H1 (cell line): Measurements from ENCODE around the gene UBE2E2. TPM values are rescaled to one million over a fixed set of nuclear protein-coding genes. Genes with fewer than 3 reads are reported as not detected.

Source experiments
- CTCF ChIA-PET: fragments of 300-600 bp; sonication (Branson Sonifier 250); formaldehyde crosslinking; loops from one replicate; lab custom pipeline; 2021; ENCODE audit not compliant: partially characterized antibody; lab: Charles Lee
- POLR2A ChIA-PET: fragments of 300-600 bp; sonication (Branson Sonifier 250); formaldehyde crosslinking; loops from one replicate; lab custom pipeline; 2021; ENCODE audit warnings: inconsistent platforms; ENCODE audit not compliant: partially characterized antibody; lab: Charles Lee
- DNase-seq, 2 experiments: peaks; one replicate each; pipeline versions ENCODE4 v3.0.0 to v3.0.0-alpha.2; 2010 to 2022; ENCODE audit warnings: low spot score in 2 of 2, low read depth in 1 of 2, mixed read lengths in 1 of 2
- FAIRE-seq: peaks from 2 replicates; lab custom pipeline; 2011; peaks lifted over from hg19 to GRCh38; lab: Jason Lieb, UNC
- H2AFZ ChIP-seq: 2 replicates; pipeline ENCODE4 v1.8.1; 2012; ENCODE audit warnings: low read length, inconsistent platforms
- H2AK5ac ChIP-seq: 2 replicates; pipeline ENCODE4 v1.6.1; 2013; ENCODE audit warnings: low read depth, low read length
- H2BK120ac ChIP-seq: replicated peaks from 2 replicates; pipeline ENCODE3; 2013; ENCODE audit warnings: low read depth, low read length, inconsistent platforms
- H2BK12ac ChIP-seq: 2 replicates; pipeline ENCODE4 v1.6.1; 2013; ENCODE audit warnings: low read depth, low read length
- H2BK15ac ChIP-seq: 2 replicates; pipeline ENCODE4 v1.6.1; 2013; ENCODE audit warnings: low read length
- H2BK20ac ChIP-seq: 2 replicates; pipeline ENCODE4 v1.6.1; 2013; ENCODE audit warnings: low read length
- H2BK5ac ChIP-seq: 2 replicates; pipeline ENCODE4 v1.6.1; 2013; ENCODE audit warnings: low read depth, low read length
- H3K14ac ChIP-seq: 2 replicates; pipeline ENCODE4 v1.6.1; 2013; ENCODE audit warnings: inconsistent platforms; ENCODE audit not compliant: insufficient read length
- H3K18ac ChIP-seq: 2 replicates; pipeline ENCODE4 v1.6.1; 2013; ENCODE audit warnings: low read length; ENCODE audit errors: extremely low read depth
- H3K23ac ChIP-seq: 2 replicates; pipeline ENCODE4 v1.6.1; 2013; ENCODE audit warnings: inconsistent platforms; ENCODE audit not compliant: insufficient read length
- H3K23me2 ChIP-seq: 2 replicates; pipeline ENCODE4 v1.6.1; 2013; ENCODE audit warnings: low read depth, low read length
- H3K27ac ChIP-seq: 2 replicates; pipeline ENCODE4 v1.6.1; 2011; ENCODE audit warnings: low read depth, low read length, inconsistent platforms
- H3K27me3 ChIP-seq, 4 experiments: replicated peaks in 1 of 4; 1 replicate in 1 of 4; 2 replicates in 3 of 4; pipeline versions ENCODE4 v1.6.1 to v1.8.1; 2011 to 2013; ENCODE audit warnings: low read length in 3 of 4, mild to moderate bottlenecking in 3 of 4, inconsistent platforms in 2 of 4, mixed read lengths in 2 of 4, moderate library complexity in 1 of 4; ENCODE audit not compliant: control insufficient read depth in 3 of 4, insufficient read depth in 3 of 4; ENCODE audit errors: extremely low read depth in 1 of 4
- H3K36me3 ChIP-seq, 4 experiments: 2 replicates each; pipeline versions ENCODE4 v1.6.1 to v1.8.1; 2011 to 2013; ENCODE audit warnings: mild to moderate bottlenecking in 4 of 4, low read length in 3 of 4, moderate library complexity in 2 of 4, control low read depth in 1 of 4, inconsistent platforms in 1 of 4; ENCODE audit not compliant: insufficient read depth in 4 of 4, control insufficient read depth in 2 of 4
- H3K4ac ChIP-seq: replicated peaks from 2 replicates; pipeline ENCODE3; 2013; ENCODE audit warnings: low read length, low read depth, mixed read lengths, inconsistent platforms; ENCODE audit not compliant: insufficient read length
- H3K4me1 ChIP-seq, 4 experiments: replicated peaks in 1 of 4; 1 replicate in 1 of 4; 2 replicates in 3 of 4; pipeline versions ENCODE4 v1.6.1 to v1.8.1; 2011 to 2013; ENCODE audit warnings: low read length in 3 of 4, inconsistent platforms in 2 of 4, mixed read lengths in 1 of 4; ENCODE audit not compliant: insufficient read depth in 4 of 4, control insufficient read depth in 3 of 4
- H3K4me2 ChIP-seq, 2 experiments: 2 replicates each; pipeline versions ENCODE4 v1.6.1 to v1.8.1; 2011 to 2013; ENCODE audit warnings: low read depth in 2 of 2, low read length in 2 of 2, control low read depth in 1 of 2, inconsistent platforms in 1 of 2, mild to moderate bottlenecking in 1 of 2; ENCODE audit not compliant: insufficient read depth in 1 of 2
- H3K4me3 ChIP-seq, 4 experiments: fragments of 200-600, 300-600 bp in 1 of 4; sonication (generic), shearing (Covaris generic), sonication (Bioruptor Twin) in 1 of 4; 2 replicates each; pipeline versions ENCODE4 v1.5.1 to v1.8.1; 2011 to 2016; ENCODE audit warnings: low read length in 4 of 4, low read depth in 3 of 4, control low read depth in 2 of 4, inconsistent platforms in 2 of 4, mild to moderate bottlenecking in 2 of 4, mixed read lengths in 1 of 4, moderate library complexity in 1 of 4; ENCODE audit not compliant: insufficient read depth in 2 of 4; ENCODE audit errors: extremely low read depth in 1 of 4
- H3K56ac ChIP-seq: replicated peaks from 2 replicates; pipeline ENCODE3; 2013; ENCODE audit warnings: low read depth, mild to moderate bottlenecking, mixed read lengths, low read length, inconsistent platforms; ENCODE audit not compliant: insufficient read length
- H3K79me1 ChIP-seq: 2 replicates; pipeline ENCODE4 v1.6.1; 2013; ENCODE audit warnings: low read depth, low read length, control low read depth
- H3K79me2 ChIP-seq, 2 experiments: 2 replicates each; pipeline versions ENCODE4 v1.6.1 to v1.8.1; 2012 to 2013; ENCODE audit warnings: low read length in 2 of 2, mild to moderate bottlenecking in 2 of 2, inconsistent platforms in 1 of 2; ENCODE audit not compliant: insufficient read depth in 2 of 2, control insufficient read depth in 1 of 2
- H3K9ac ChIP-seq, 4 experiments: replicated peaks in 1 of 4; 1 replicate in 1 of 4; 2 replicates in 3 of 4; pipeline versions ENCODE4 v1.6.1 to v1.8.1; 2011 to 2013; ENCODE audit warnings: low read depth in 3 of 4, low read length in 3 of 4, control low read depth in 2 of 4, mild to moderate bottlenecking in 2 of 4, moderate library complexity in 2 of 4, inconsistent platforms in 1 of 4; ENCODE audit errors: extremely low read depth in 1 of 4
- H3K9me3 ChIP-seq, 2 experiments: 2 replicates each; pipeline versions ENCODE4 v1.6.1 to v1.8.1; 2012 to 2013; ENCODE audit warnings: mild to moderate bottlenecking in 2 of 2, moderate library complexity in 2 of 2, control low read depth in 1 of 2, inconsistent platforms in 1 of 2, low read depth in 1 of 2, low read length in 1 of 2, mixed read lengths in 1 of 2; ENCODE audit not compliant: insufficient read depth in 2 of 2
- H4K20me1 ChIP-seq, 2 experiments: replicated peaks in 1 of 2; 2 replicates each; pipeline versions ENCODE3 to v1.8.1; 2011 to 2013; ENCODE audit warnings: inconsistent platforms in 2 of 2, low read length in 2 of 2, mild to moderate bottlenecking in 1 of 2; ENCODE audit not compliant: insufficient read depth in 2 of 2, control insufficient read depth in 1 of 2
- H4K5ac ChIP-seq: 2 replicates; pipeline ENCODE4 v1.6.1; 2013; ENCODE audit warnings: low read length, low read depth, mixed read lengths, inconsistent platforms; ENCODE audit not compliant: insufficient read length
- H4K8ac ChIP-seq: 2 replicates; pipeline ENCODE4 v1.8.0; 2013; ENCODE audit warnings: mild to moderate bottlenecking, moderate library complexity, low read length, inconsistent platforms; ENCODE audit not compliant: insufficient read depth; ENCODE audit errors: extremely low read depth
- H4K91ac ChIP-seq: replicated peaks from 2 replicates; pipeline ENCODE3; 2013; ENCODE audit warnings: low read length, mixed read lengths, inconsistent platforms; ENCODE audit not compliant: insufficient read length
- BCL11A ChIP-seq, 2 experiments: IDR thresholded peaks; one replicate each; pipeline ENCODE4 v1.6.1; 2011; ENCODE audit warnings: low read depth in 2 of 2, low read length in 2 of 2, mild to moderate bottlenecking in 2 of 2
- RBBP5 ChIP-seq: IDR thresholded peaks from 2 replicates; pipeline ENCODE4 v1.7.1; 2012; ENCODE audit warnings: low read depth, mild to moderate bottlenecking, inconsistent platforms, low read length, moderate library complexity, borderline replicate concordance
- WGBS, 2 experiments: shearing (Covaris generic) in 1 of 2; methylation state at CpG; one replicate each; pipeline versions ENCODE4 v1.1.6 to v1.1.7; 2013 to 2015; ENCODE audit warnings: low lambda C conversion rate in 2 of 2, mixed read lengths in 2 of 2, inconsistent platforms in 1 of 2, low coverage in 1 of 2, missing lambda C conversion rate in 1 of 2; ENCODE audit not compliant: insufficient replicate concordance in 2 of 2, insufficient coverage in 1 of 2, insufficient read length in 1 of 2; ENCODE audit errors: extremely low coverage in 1 of 2, missing lambda C conversion rate in 1 of 2; 5-methylcytosine and 5-hydroxymethylcytosine counted together
- polyA plus RNA-seq, 7 experiments: library from polyadenylated mRNA; depleted of rRNA in 3 of 7; stranded (reverse) in 5 of 7; unstranded in 2 of 7; fragments of >200 nt in 5 of 7; fragments of 200-250 nt in 2 of 7; gene quantifications; 1 replicate in 5 of 7; 2 replicates in 1 of 7; 4 replicates in 1 of 7; pipeline versions ENCODE4 v1.2.1 to v1.2.3, GENCODE V29; 2011 to 2013; ENCODE audit warnings: missing spikeins in 2 of 7, mixed read lengths in 2 of 7
- total RNA-seq: library from RNA; stranded (reverse); fragmentation: NEBNext Ultra II Directional; extraction: Animal tissue kit (Norgen Biotek cat#: 25700); gene quantifications from 2 replicates; pipeline ENCODE4 v1.2.1, GENCODE V29; 2021

The UBE2E2 gene
- total and polyA plus RNA-seq, 2 of the 8 experiments (the other 6 are each of a cell fraction or from before 2014, with no cell fraction given) = 57.6 to 70.6 TPM

- FAIRE-seq = no peak
- 85% methylated on average over 2 of the region's 2 CpGs; no CpG with 5 or more reads in 1 of the 2 experiments for WGBS, 2 experiments
- no peaks in the 10 kb centered on the region for H4K20me1 ChIP-seq
Observed at GRCh38 chr3:23475446-23475845, 272.3 kb downstream of the UBE2E2 start.

More at GRCh38 chr3:23475446-23475845, 272.3 kb downstream of the UBE2E2 start:
- Histone ChIP-seq H3K27ac (no peak overlapping the region), H3K9ac (no peak overlapping the region), H4K5ac (no peak overlapping the region), H3K4me3 (no peak overlapping the region), H2BK120ac (no peak overlapping the region), H3K14ac (no peak overlapping the region), H3K23me2 (no peaks in the 10 kb centered on the region), H3K4me2 (no peak overlapping the region), H3K18ac (no peak overlapping the region), H2BK15ac (no peak overlapping the region), H3K36me3 (no peaks in the 10 kb centered on the region)
- TF ChIP-seq BCL11A (IDR thresholded peaks at IDR 0.05; ENCODE audit: low read depth in 2 of 2, low read length in 2 of 2) (no peak), RBBP5 (no peak)
- TF ChIP-seq, all 59 proteins: peak for 0
- Histone ChIP-seq H3K56ac (no peak overlapping the region), H4K91ac (no peak overlapping the region), H3K79me1 (no peaks in the 10 kb centered on the region), H3K23ac (no peak overlapping the region), H2AFZ (no peak overlapping the region), H4K8ac (no peak overlapping the region), H3K4ac (no peak overlapping the region), H3K4me1 (peaks cover 0 to 6% (median under 1%) of the 10 kb centered on the region in 4 experiments; a peak in 2 of 7 replicates), H2AK5ac (no peak overlapping the region), H2BK12ac (no peak overlapping the region), H3K9me3 (no peaks in the 10 kb centered on the region), H2BK5ac (no peak overlapping the region), H3K79me2 (peaks cover 0 to 6% of the 10 kb centered on the region in 2 experiments; a peak in 1 of 4 replicates), H3K27me3 (no peaks in the 10 kb centered on the region), H2BK20ac (no peak overlapping the region)
- CTCF ChIA-PET = no interaction called here
- no peak for DNase-seq
- POLR2A ChIA-PET = no interaction called here
